HCT116 (cell line): ENCODE measurements around the gene SLC8A1. TPM values are rescaled to one million over a fixed set of nuclear protein-coding genes. Genes with fewer than 3 reads are reported as not detected.

Source experiments
- ATAC-seq: fragments of 200-7000 bp; cut with Tn5 transposase; 2 replicates; pipeline ENCODE4 v1.9.1; 2020; ENCODE audit warnings: mild to moderate bottlenecking, moderate library complexity
- BruUV-seq: library from RNA; stranded (reverse); fragments of 400-500 nt; replicated peaks from 2 replicates; lab custom pipeline; 2021; lab: Mats Ljungman, UMichigan
- CTCF ChIA-PET: fragments of 300-600 bp; sonication (Branson Sonifier 250); formaldehyde crosslinking; loops from one replicate; lab custom pipeline; 2021; ENCODE audit warnings: antibody characterized with exemption; lab: Charles Lee
- POLR2A ChIA-PET: fragments of 300-600, 350-600 bp; sonication (Branson Sonifier 250); formaldehyde crosslinking; loops from one replicate; lab custom pipeline; 2021; ENCODE audit warnings: antibody characterized with exemption; lab: Charles Lee
- RAD21 ChIA-PET, 2 experiments: fragments of 300-600 bp; sonication (Branson Sonifier 250); formaldehyde crosslinking; loops; one replicate each; lab custom pipeline; 2023; ENCODE audit warnings: low total read pairs in 2 of 2; ENCODE audit not compliant: uncharacterized antibody in 2 of 2, unreplicated experiment in 2 of 2, low non-redundant PET in 1 of 2; lab: Charles Lee
- DNase-seq: peaks from one replicate; pipeline ENCODE4 v3.0.0-alpha.2; 2010; ENCODE audit warnings: low read depth, low spot score
- H2AFZ ChIP-seq: fragments of 200-600 bp; shearing (Covaris generic), sonication (generic); 2 replicates; pipeline ENCODE4 v1.6.1; 2017; ENCODE audit warnings: low read depth, mixed run types, mixed read lengths, antibody characterized with exemption, low read length; ENCODE audit not compliant: poor library complexity, severe bottlenecking
- H3K27ac ChIP-seq: 2 replicates; pipeline ENCODE4 v1.5.1; 2012; ENCODE audit warnings: low read depth, low read length
- H3K27me3 ChIP-seq: fragments of 200-600 bp; sonication (generic); 2 replicates; pipeline ENCODE4 v1.6.1; 2016; ENCODE audit warnings: mixed run types, low read length, mixed read lengths; ENCODE audit not compliant: insufficient read depth
- H3K36me3 ChIP-seq, 2 experiments: fragments of 200-500 bp in 1 of 2; fragments of 200-600 bp in 1 of 2; sonication (Bioruptor generic) in 1 of 2; sonication (generic) in 1 of 2; 2 replicates each; pipeline versions ENCODE4 v1.5.1 to v1.6.1; 2014 to 2016; ENCODE audit warnings: low read length in 2 of 2, inconsistent platforms in 1 of 2, mixed read lengths in 1 of 2, mixed run types in 1 of 2; ENCODE audit not compliant: insufficient read depth in 2 of 2, control insufficient read depth in 1 of 2
- H3K4me1 ChIP-seq, 2 experiments: fragments of 200-600 bp in 1 of 2; sonication (generic) in 1 of 2; 2 replicates each; pipeline versions ENCODE4 v1.5.1 to v1.6.1; 2012 to 2017; ENCODE audit warnings: low read length in 2 of 2, inconsistent platforms in 1 of 2, mild to moderate bottlenecking in 1 of 2, mixed read lengths in 1 of 2, mixed run types in 1 of 2, moderate library complexity in 1 of 2; ENCODE audit not compliant: insufficient read depth in 2 of 2, control insufficient read depth in 1 of 2
- H3K4me2 ChIP-seq: fragments of 200-600 bp; sonication (generic); 2 replicates; pipeline ENCODE4 v1.6.1; 2017; ENCODE audit warnings: mixed run types, low read length, mixed read lengths
- H3K4me3 ChIP-seq, 2 experiments: fragments of 200-600 bp in 1 of 2; sonication (generic) in 1 of 2; replicated peaks in 1 of 2; 2 replicates each; pipeline ENCODE4 v1.5.1; 2011 to 2016; ENCODE audit warnings: low read length in 2 of 2, control low read depth in 1 of 2, low read depth in 1 of 2, mild to moderate bottlenecking in 1 of 2, mixed read lengths in 1 of 2, mixed run types in 1 of 2
- H3K79me2 ChIP-seq: fragments of 200-600 bp; sonication (generic); 2 replicates; pipeline ENCODE4 v1.6.1; 2017; ENCODE audit warnings: mild to moderate bottlenecking, mixed run types, low read length, moderate library complexity, mixed read lengths; ENCODE audit not compliant: insufficient read depth
- H3K9ac ChIP-seq: fragments of 200-600 bp; sonication (generic); 2 replicates; pipeline ENCODE4 v1.6.1; 2016; ENCODE audit warnings: low read length, mixed read lengths
- H3K9me2 ChIP-seq: fragments of 200-600 bp; sonication (generic), shearing (Covaris generic); 2 replicates; pipeline ENCODE4 v1.6.1; 2017; ENCODE audit warnings: mixed run types, mild to moderate bottlenecking, moderate library complexity; ENCODE audit not compliant: insufficient read depth
- H3K9me3 ChIP-seq, 2 experiments: fragments of 200-500 bp in 1 of 2; fragments of 200-600 bp in 1 of 2; sonication (Bioruptor generic) in 1 of 2; sonication (generic) in 1 of 2; 2 replicates each; pipeline ENCODE4 v1.6.1; 2014 to 2017; ENCODE audit warnings: low read length in 2 of 2, mixed read lengths in 2 of 2, inconsistent platforms in 1 of 2, low read depth in 1 of 2, mild to moderate bottlenecking in 1 of 2, mixed run types in 1 of 2, moderate library complexity in 1 of 2; ENCODE audit not compliant: control insufficient read depth in 1 of 2, insufficient read depth in 1 of 2
- H4K20me1 ChIP-seq: fragments of 200-600 bp; sonication (generic), shearing (Covaris generic); 2 replicates; pipeline ENCODE4 v1.6.1; 2017; ENCODE audit warnings: mixed run types, mild to moderate bottlenecking, moderate library complexity; ENCODE audit not compliant: insufficient read depth
- CBX3 ChIP-seq: IDR thresholded peaks from 2 replicates; pipeline ENCODE4 v1.6.1; 2012; ENCODE audit warnings: low read depth
- CEBPB ChIP-seq: IDR thresholded peaks from 2 replicates; pipeline ENCODE4 v1.6.1; 2012; ENCODE audit warnings: low read depth
- EGR1 ChIP-seq: IDR thresholded peaks from 2 replicates; pipeline ENCODE4 v1.6.1; 2012; ENCODE audit warnings: low read depth
- EZH2 ChIP-seq: fragments of 200-600 bp; sonication (generic); IDR thresholded peaks from 2 replicates; pipeline ENCODE4 v1.6.1; 2017; ENCODE audit warnings: antibody characterized with exemption, mixed run types
- EZH2phosphoT487 ChIP-seq: fragments of 200-600 bp; IDR thresholded peaks from 2 replicates; pipeline ENCODE4 v1.6.1; 2018; ENCODE audit warnings: antibody characterized with exemption, borderline replicate concordance
- FOSL1 ChIP-seq: IDR thresholded peaks from 2 replicates; pipeline ENCODE4 v1.6.1; 2012; ENCODE audit warnings: low read depth
- JUND ChIP-seq: IDR thresholded peaks from 2 replicates; pipeline ENCODE4 v1.6.1; 2012
- POLR2AphosphoS5 ChIP-seq: IDR thresholded peaks from 2 replicates; pipeline ENCODE4 v1.6.1; 2011; ENCODE audit warnings: mild to moderate bottlenecking, low read depth, low read length, moderate library complexity
- SIN3A ChIP-seq: IDR thresholded peaks from 2 replicates; pipeline ENCODE4 v1.6.1; 2012; ENCODE audit warnings: low read depth
- SP1 ChIP-seq: IDR thresholded peaks from 2 replicates; pipeline ENCODE4 v1.6.1; 2012; ENCODE audit warnings: low read depth
- SRF ChIP-seq: IDR thresholded peaks from 2 replicates; pipeline ENCODE4 v1.6.1; 2012; ENCODE audit warnings: low read depth
- TCF7L2 ChIP-seq: IDR thresholded peaks from 2 replicates; pipeline ENCODE4 v1.7.0; 2011; ENCODE audit warnings: borderline replicate concordance, inconsistent platforms; ENCODE audit not compliant: insufficient read depth, insufficient read length; ENCODE audit errors: extremely low read depth
- YY1 ChIP-seq: IDR thresholded peaks from 2 replicates; pipeline ENCODE4 v1.6.1; 2011; ENCODE audit warnings: low read length, low read depth, moderate library complexity, mild to moderate bottlenecking; ENCODE audit not compliant: insufficient replicate concordance; ENCODE audit errors: extremely low read depth
- ZFX ChIP-seq: fragments of 450-650 bp; IDR thresholded peaks from 2 replicates; pipeline ENCODE4 v1.6.1; 2017
- intact Hi-C: fragments of 100-400 bp; cut with micrococcal nuclease; formaldehyde crosslinking; loops from 2 replicates; pipeline ENCODE4 v1.10.0; 2022
- total RNA-seq: library from RNA; stranded (reverse); gene quantifications from one replicate; pipeline ENCODE4 v1.2.1, GENCODE V29; 2021; ENCODE audit not compliant: unreplicated experiment
- TF ChIP-seq, protein P1 (sequence below): IDR thresholded peaks from 2 replicates; pipeline ENCODE4 v1.6.1; 2012
- TF ChIP-seq, protein P2 (sequence below): IDR thresholded peaks from 2 replicates; pipeline ENCODE4 v1.6.1; 2011; ENCODE audit warnings: mild to moderate bottlenecking, low read length, moderate library complexity; ENCODE audit not compliant: insufficient replicate concordance; ENCODE audit errors: extremely low read depth
- TF ChIP-seq, protein P3 (sequence below): IDR thresholded peaks from 2 replicates; pipeline ENCODE4 v1.6.1; 2012
- TF ChIP-seq, protein P4 (sequence below): IDR thresholded peaks from 2 replicates; pipeline ENCODE4 v1.6.1; 2012; ENCODE audit warnings: low read depth

The SLC8A1 gene
- total RNA-seq, 1 experiment from 2014 or later: 0.07 TPM

DNA sequence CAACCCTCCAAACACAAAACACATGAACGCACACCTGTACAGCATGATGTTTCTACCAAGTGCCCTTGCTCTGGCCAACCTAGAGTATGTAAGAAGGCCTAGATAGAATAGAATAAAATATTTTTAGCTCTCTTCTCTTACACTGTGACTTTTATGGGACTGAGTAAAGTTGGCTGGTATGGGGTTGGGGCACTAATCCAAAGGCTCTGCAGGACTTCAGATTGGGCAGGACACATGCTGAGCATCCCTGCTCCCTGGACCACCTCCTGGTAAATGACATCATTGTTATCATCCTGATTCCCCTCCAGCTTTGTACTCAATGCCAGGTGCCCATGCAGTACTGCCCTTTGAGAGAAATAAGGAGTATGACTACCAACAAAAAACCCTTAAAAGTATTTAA, 322.2 kb downstream of the SLC8A1 start:
- Histone ChIP-seq H3K4me2 (no peak overlapping the region), H3K9ac (no peak overlapping the region), H3K36me3 (no peaks in the 10 kb centered on the region), H3K27me3 (peaks cover 29% of the 10 kb centered on the region), H3K79me2 (no peaks in the 10 kb centered on the region), H3K9me3 (no peaks in the 10 kb centered on the region), H2AFZ (no peak overlapping the region), H3K4me1 (no peaks in the 10 kb centered on the region), H3K9me2 (no peaks in the 10 kb centered on the region), H4K20me1 (no peaks in the 10 kb centered on the region), H3K4me3 (no peak overlapping the region), H3K27ac (no peak overlapping the region)
- TF ChIP-seq, protein P1, sequence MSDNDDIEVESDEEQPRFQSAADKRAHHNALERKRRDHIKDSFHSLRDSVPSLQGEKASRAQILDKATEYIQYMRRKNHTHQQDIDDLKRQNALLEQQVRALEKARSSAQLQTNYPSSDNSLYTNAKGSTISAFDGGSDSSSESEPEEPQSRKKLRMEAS: no peak
- TF ChIP-seq EZH2phosphoT487 (no peak), CEBPB (no peak), POLR2AphosphoS5 (no peak), ZFX (no peak), SP1 (no peak), TCF7L2 (no peak), EZH2 (no peak), SRF (no peak), FOSL1 (no peak), CBX3 (no peak), EGR1 (no peak), YY1 (no peak), SIN3A (no peak), JUND (no peak)
- TF ChIP-seq, protein P2, sequence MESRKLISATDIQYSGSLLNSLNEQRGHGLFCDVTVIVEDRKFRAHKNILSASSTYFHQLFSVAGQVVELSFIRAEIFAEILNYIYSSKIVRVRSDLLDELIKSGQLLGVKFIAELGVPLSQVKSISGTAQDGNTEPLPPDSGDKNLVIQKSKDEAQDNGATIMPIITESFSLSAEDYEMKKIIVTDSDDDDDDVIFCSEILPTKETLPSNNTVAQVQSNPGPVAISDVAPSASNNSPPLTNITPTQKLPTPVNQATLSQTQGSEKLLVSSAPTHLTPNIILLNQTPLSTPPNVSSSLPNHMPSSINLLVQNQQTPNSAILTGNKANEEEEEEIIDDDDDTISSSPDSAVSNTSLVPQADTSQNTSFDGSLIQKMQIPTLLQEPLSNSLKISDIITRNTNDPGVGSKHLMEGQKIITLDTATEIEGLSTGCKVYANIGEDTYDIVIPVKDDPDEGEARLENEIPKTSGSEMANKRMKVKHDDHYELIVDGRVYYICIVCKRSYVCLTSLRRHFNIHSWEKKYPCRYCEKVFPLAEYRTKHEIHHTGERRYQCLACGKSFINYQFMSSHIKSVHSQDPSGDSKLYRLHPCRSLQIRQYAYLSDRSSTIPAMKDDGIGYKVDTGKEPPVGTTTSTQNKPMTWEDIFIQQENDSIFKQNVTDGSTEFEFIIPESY: no peak
- TF ChIP-seq, protein P3, sequence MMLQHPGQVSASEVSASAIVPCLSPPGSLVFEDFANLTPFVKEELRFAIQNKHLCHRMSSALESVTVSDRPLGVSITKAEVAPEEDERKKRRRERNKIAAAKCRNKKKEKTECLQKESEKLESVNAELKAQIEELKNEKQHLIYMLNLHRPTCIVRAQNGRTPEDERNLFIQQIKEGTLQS: no peak
- TF ChIP-seq, protein P4, sequence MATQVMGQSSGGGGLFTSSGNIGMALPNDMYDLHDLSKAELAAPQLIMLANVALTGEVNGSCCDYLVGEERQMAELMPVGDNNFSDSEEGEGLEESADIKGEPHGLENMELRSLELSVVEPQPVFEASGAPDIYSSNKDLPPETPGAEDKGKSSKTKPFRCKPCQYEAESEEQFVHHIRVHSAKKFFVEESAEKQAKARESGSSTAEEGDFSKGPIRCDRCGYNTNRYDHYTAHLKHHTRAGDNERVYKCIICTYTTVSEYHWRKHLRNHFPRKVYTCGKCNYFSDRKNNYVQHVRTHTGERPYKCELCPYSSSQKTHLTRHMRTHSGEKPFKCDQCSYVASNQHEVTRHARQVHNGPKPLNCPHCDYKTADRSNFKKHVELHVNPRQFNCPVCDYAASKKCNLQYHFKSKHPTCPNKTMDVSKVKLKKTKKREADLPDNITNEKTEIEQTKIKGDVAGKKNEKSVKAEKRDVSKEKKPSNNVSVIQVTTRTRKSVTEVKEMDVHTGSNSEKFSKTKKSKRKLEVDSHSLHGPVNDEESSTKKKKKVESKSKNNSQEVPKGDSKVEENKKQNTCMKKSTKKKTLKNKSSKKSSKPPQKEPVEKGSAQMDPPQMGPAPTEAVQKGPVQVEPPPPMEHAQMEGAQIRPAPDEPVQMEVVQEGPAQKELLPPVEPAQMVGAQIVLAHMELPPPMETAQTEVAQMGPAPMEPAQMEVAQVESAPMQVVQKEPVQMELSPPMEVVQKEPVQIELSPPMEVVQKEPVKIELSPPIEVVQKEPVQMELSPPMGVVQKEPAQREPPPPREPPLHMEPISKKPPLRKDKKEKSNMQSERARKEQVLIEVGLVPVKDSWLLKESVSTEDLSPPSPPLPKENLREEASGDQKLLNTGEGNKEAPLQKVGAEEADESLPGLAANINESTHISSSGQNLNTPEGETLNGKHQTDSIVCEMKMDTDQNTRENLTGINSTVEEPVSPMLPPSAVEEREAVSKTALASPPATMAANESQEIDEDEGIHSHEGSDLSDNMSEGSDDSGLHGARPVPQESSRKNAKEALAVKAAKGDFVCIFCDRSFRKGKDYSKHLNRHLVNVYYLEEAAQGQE: no peak
- intact Hi-C loops: no loop called here
- BruUV-seq: no TSS peak
- ChIA-PET POLR2A (no interaction called here), CTCF (no interaction called here), RAD21 (no interaction called here)
- no peak for ATAC-seq
- no peak for DNase-seq
